Activated naive CD4-positive, alpha-beta T cell treated with anti-CD3 and anti-CD28 coated beads for 36 hours (primary cell): ENCODE data around the gene PPFIA3. TPM values are rescaled to one million over a fixed set of nuclear protein-coding genes. Genes with fewer than 3 reads are reported as not detected.
"Not testable (repeated sequence)": the region's sequence is repeated elsewhere in the genome, so short reads cannot be mapped to it uniquely, and the experiment has no call there.

Experiments used
- CTCF ChIA-PET: fragments of 350-600 bp; sonication (Branson Sonifier 250); formaldehyde crosslinking; loops from one replicate; lab custom pipeline; 2021; ENCODE audit warnings: antibody characterized with exemption; lab: Charles Lee
- DNase-seq: peaks from one replicate; pipeline ENCODE4 v3.0.0-alpha.2; 2020
- H3K27ac Mint-ChIP-seq: one replicate; pipeline ENCODE4 v1.8.0; 2021; ENCODE audit warnings: mild to moderate bottlenecking, mixed read lengths
- H3K27me3 Mint-ChIP-seq: one replicate; pipeline ENCODE4 v1.8.0; 2021; ENCODE audit warnings: low read depth, mixed read lengths
- H3K36me3 Mint-ChIP-seq: one replicate; pipeline ENCODE4 v1.8.0; 2021; ENCODE audit warnings: low read depth, mixed read lengths
- H3K4me1 Mint-ChIP-seq: one replicate; pipeline ENCODE4 v1.8.0; 2021; ENCODE audit warnings: low read depth, mixed read lengths
- H3K4me3 Mint-ChIP-seq: one replicate; pipeline ENCODE4 v1.8.0; 2021; ENCODE audit warnings: mild to moderate bottlenecking, moderate library complexity, mixed read lengths
- H3K9me3 Mint-ChIP-seq: one replicate; pipeline ENCODE4 v1.8.0; 2021; ENCODE audit warnings: mixed read lengths
- intact Hi-C: fragments of 100-400 bp; cut with micrococcal nuclease; formaldehyde crosslinking; loops from one replicate; pipeline ENCODE4 v1.15.1; 2023
- total RNA-seq, 2 experiments: library from RNA; stranded (reverse); gene quantifications; one replicate each; pipeline ENCODE4 v1.2.3, GENCODE V29; 2021

PPFIA3 gene
- total RNA-seq, 2 experiments from 2014 or later, result 4.6 to 4.9 TPM

GRCh38 chr19:49182010-49182847, 62.9 kb downstream of the PPFIA3 start:
- H3K9me3 Mint-ChIP-seq, H3K27ac Mint-ChIP-seq, H3K4me3 Mint-ChIP-seq, DNase-seq, H3K36me3 Mint-ChIP-seq, CTCF ChIA-PET, H3K27me3 Mint-ChIP-seq, H3K4me1 Mint-ChIP-seq, intact Hi-C loops: not testable (repeated sequence)

GRCh38 chr19:49182848-49183375, 63.6 kb downstream of the PPFIA3 start:
- no peak overlapping the region for H3K4me3 Mint-ChIP-seq
- CTCF ChIA-PET, result no interaction called here

GRCh38 chr19:49186108-49186507, 66.8 kb downstream of the PPFIA3 start:
- intact Hi-C loops, result no loop called here
- Mint-ChIP-seq H3K4me1 (peaks cover 9% of the 10 kb centered on the region), H3K9me3 (peaks cover 7% of the 10 kb centered on the region), H3K27me3 (peaks cover 5% of the 10 kb centered on the region), H3K36me3 (no peaks in the 10 kb centered on the region), H3K27ac (no peak overlapping the region), H3K4me3 (no peak overlapping the region)
- DNase-seq, result no peak
- CTCF ChIA-PET, result interaction anchor here (3.0 kb wide), 1 partner anchor 13 kb away, joined by 18 read pairs; no protein-coding TSS in a partner anchor

More at GRCh38 chr19:49182848-49183375, 63.6 kb downstream of the PPFIA3 start:
- Mint-ChIP-seq H3K36me3 (no peaks in the 10 kb centered on the region), H3K4me1 (no peaks in the 10 kb centered on the region), H3K27me3 (peaks cover 5% of the 10 kb centered on the region), H3K27ac (no peak overlapping the region), H3K9me3 (peaks cover 7% of the 10 kb centered on the region)
- no peak for DNase-seq
- intact Hi-C loops, result no loop called here

DNA sequence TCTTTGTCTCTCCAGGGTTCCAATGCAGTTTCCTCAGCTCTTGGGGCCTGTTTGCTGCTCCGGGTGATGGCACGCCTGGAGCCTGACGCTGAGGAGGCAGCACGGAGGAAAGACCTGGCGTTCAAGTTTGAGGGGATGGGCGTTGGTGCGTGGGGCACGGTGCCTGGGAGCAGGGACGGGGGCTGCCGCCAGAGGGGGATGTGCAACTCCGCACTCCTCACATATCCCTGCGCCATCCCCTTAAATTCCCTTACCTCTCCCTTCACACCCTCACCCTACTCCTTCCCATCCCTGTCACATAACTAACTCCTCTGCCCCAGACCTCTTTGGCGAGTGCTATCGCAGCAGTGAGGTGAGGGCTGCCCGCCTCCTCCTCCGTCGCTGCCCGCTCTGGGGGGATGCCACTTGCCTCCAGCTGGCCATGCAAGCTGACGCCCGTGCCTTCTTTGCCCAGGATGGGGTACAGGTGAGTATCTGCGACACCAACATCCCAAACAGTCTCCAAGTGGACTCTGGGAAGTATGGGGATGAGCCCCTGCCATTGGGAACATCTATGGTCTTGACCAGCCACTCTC, 69.4 kb downstream of the PPFIA3 start:
- DNase-seq, result no peak
- H3K4me3 Mint-ChIP-seq, result no peak overlapping the region
- peaks cover 7% of the 10 kb centered on the region for H3K9me3 Mint-ChIP-seq
- intact Hi-C loops, result no loop called here
- CTCF ChIA-PET, result interaction anchor here (0.8 kb wide), 1 partner anchor 189 kb away, joined by 3 read pairs; no protein-coding TSS in a partner anchor
- H3K27me3 Mint-ChIP-seq, result peaks cover 5% of the 10 kb centered on the region
- H3K27ac Mint-ChIP-seq, result no peak overlapping the region
- H3K4me1 Mint-ChIP-seq, result peaks cover 9% of the 10 kb centered on the region
- H3K36me3 Mint-ChIP-seq, result no peaks in the 10 kb centered on the region

- H3K4me1 Mint-ChIP-seq, result peaks cover 9% of the 10 kb centered on the region
- CTCF ChIA-PET, result interaction anchor here (0.8 kb wide), 1 partner anchor 189 kb away, joined by 3 read pairs; no protein-coding TSS in a partner anchor
- H3K27ac Mint-ChIP-seq, result no peak overlapping the region
- no peak overlapping the region for H3K4me3 Mint-ChIP-seq
- no peaks in the 10 kb centered on the region for H3K36me3 Mint-ChIP-seq
- no peak for DNase-seq
- peaks cover 3% of the 10 kb centered on the region for H3K9me3 Mint-ChIP-seq
- intact Hi-C loops, result no loop called here
- H3K27me3 Mint-ChIP-seq, result peaks cover 5% of the 10 kb centered on the region
Measured at GRCh38 chr19:49189259-49189658, 69.9 kb downstream of the PPFIA3 start.

GRCh38 chr19:49190781-49191180, 71.4 kb downstream of the PPFIA3 start:
- no peaks in the 10 kb centered on the region for H3K9me3 Mint-ChIP-seq
- H3K36me3 Mint-ChIP-seq, result no peaks in the 10 kb centered on the region
- CTCF ChIA-PET, result no interaction called here
- H3K4me1 Mint-ChIP-seq, result peaks cover 9% of the 10 kb centered on the region
- no peak for DNase-seq
- H3K4me3 Mint-ChIP-seq, result no peak overlapping the region
- peaks cover 5% of the 10 kb centered on the region for H3K27me3 Mint-ChIP-seq
- H3K27ac Mint-ChIP-seq, result no peak overlapping the region
- intact Hi-C loops, result loop anchor here (10.0 kb wide), 1 partner anchor 196 kb away; the partner anchor contains the start of genes GYS1 and RUVBL2

DNA sequence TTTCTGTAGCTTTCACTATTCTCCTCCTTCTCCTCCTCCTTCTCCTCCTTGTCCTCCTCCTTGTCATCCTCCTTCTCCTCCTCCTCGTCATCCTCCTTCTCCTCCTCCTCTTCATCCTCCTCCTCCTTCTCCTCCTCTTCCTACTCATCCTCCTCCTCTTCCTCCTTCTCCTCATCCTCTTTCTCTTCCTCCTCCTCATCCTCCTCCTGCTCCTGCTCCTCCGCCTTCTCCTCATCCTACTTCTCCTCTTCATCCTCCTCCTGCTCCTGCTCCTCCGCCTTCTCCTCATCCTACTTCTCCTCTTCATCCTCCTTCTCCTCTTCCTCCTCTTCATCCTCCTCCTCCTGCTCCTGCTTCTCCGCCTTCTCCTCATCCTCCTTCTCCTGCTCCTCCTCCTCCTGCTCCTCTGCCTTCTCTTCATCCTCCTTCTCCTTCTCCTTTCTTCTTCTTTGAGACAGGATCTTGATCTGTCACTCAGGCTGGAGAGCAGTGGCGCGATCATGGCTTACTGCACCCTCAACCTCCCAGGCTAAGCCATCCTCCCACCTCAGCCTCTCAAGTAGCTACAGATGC, 74.6 kb downstream of the PPFIA3 start:
- Mint-ChIP-seq H3K9me3 (no peaks in the 10 kb centered on the region), H3K4me3 (no peak overlapping the region), H3K27me3 (no peaks in the 10 kb centered on the region), H3K36me3 (no peaks in the 10 kb centered on the region), H3K4me1 (peaks cover 8% of the 10 kb centered on the region), H3K27ac (no peak overlapping the region)
- intact Hi-C loops, result loop anchor here (10.0 kb wide), 1 partner anchor 199 kb away; the partner anchor contains the start of genes GYS1 and RUVBL2
- CTCF ChIA-PET, result no interaction called here
- no peak for DNase-seq

DNA sequence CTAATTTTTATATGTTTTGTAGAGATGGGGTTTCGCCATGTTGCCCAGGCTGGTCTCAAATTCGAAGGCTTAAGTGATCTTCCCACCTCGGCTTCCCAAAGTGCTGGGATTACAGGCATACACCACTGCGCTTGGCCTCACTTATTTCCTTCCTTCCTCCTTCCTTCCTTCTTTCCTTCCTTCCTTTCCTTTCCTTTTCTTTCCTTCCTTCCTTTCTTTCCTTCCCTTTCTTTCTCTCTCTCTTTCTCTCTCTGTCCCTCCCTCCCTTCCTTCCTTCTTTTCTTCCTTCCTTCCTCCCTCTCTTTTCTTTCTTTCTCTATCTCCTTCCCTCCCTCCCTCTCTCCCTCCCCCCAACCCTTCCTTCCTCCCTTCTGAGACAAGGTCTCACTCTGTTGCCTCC, 75.1 kb downstream of the PPFIA3 start:
- intact Hi-C loops, result loop anchor here (10.0 kb wide), 1 partner anchor 200 kb away; the partner anchor contains the start of genes GYS1 and RUVBL2
- no peaks in the 10 kb centered on the region for H3K9me3 Mint-ChIP-seq
- H3K27ac Mint-ChIP-seq, result no peak overlapping the region
- no peak for DNase-seq
- no peaks in the 10 kb centered on the region for H3K27me3 Mint-ChIP-seq
- H3K4me1 Mint-ChIP-seq, result peaks cover 6% of the 10 kb centered on the region
- no peaks in the 10 kb centered on the region for H3K36me3 Mint-ChIP-seq
- CTCF ChIA-PET, result no interaction called here
- H3K4me3 Mint-ChIP-seq, result no peak overlapping the region

GRCh38 chr19:49196527-49197240, 77.3 kb downstream of the PPFIA3 start:
- H3K36me3 Mint-ChIP-seq, result no peaks in the 10 kb centered on the region
- H3K27me3 Mint-ChIP-seq, result no peaks in the 10 kb centered on the region
- DNase-seq, result no peak
- H3K27ac Mint-ChIP-seq, result no peak overlapping the region
- intact Hi-C loops, result loop anchor here (10.0 kb wide), 1 partner anchor 202 kb away; the partner anchor contains the start of genes GYS1 and RUVBL2
- peaks cover 2% of the 10 kb centered on the region for H3K4me1 Mint-ChIP-seq
- CTCF ChIA-PET, result interaction anchor here (1.0 to 2.2 kb wide), 3 partner anchors 27 to 51 kb away, joined by 3 to 7 read pairs (median 3); no protein-coding TSS in a partner anchor
- no peaks in the 10 kb centered on the region for H3K9me3 Mint-ChIP-seq
- no peak overlapping the region for H3K4me3 Mint-ChIP-seq

DNA sequence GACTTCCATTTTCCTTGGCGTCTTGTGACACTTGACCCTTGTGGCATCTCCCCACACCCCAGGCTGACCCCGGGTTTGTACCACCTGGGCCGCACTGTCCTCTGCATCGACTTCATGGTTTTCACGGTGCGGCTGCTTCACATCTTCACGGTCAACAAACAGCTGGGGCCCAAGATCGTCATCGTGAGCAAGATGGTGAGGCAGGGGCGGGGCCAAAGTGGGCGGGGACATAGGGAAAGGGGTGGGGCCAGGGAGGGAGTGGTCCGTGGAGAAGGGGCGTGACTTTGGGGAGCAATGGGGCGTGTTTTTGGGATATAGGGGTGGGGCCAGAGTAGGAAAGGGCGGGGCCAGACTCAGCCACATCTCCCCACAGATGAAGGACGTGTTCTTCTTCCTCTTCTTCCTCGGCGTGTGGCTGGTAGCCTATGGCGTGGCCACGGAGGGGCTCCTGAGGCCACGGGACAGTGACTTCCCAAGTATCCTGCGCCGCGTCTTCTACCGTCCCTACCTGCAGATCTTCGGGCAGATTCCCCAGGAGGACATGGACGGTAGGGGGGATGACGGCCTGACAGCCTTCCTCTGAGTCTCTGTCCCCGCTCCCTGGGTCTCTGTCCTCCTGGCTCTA, 81.0 kb downstream of the PPFIA3 start:
- intact Hi-C loops, result no loop called here
- no peak for DNase-seq
- H3K9me3 Mint-ChIP-seq, result no peaks in the 10 kb centered on the region
- no peaks in the 10 kb centered on the region for H3K36me3 Mint-ChIP-seq
- peaks cover 2% of the 10 kb centered on the region for H3K4me1 Mint-ChIP-seq
- H3K27ac Mint-ChIP-seq, result no peak overlapping the region
- H3K4me3 Mint-ChIP-seq, result no peak overlapping the region
- no peaks in the 10 kb centered on the region for H3K27me3 Mint-ChIP-seq
- CTCF ChIA-PET, result interaction anchor here (0.6 to 2.0 kb wide), 3 partner anchors 8 to 200 kb away, joined by 3 to 16 read pairs (median 3); no protein-coding TSS in a partner anchor
